IMR-90 (cell line): ENCODE results near the gene NFATC3. TPM values are rescaled to one million over a fixed set of nuclear protein-coding genes. Genes with fewer than 3 reads are reported as not detected.

Experiments used
- ATAC-seq: fragments of 200-7000 bp; cut with Tn5 transposase; 2 replicates; pipeline ENCODE4 v1.9.1; 2020; ENCODE audit warnings: low read depth, mild to moderate bottlenecking, moderate library complexity
- BruUV-seq: library from RNA; stranded (reverse); fragments of 400-500 nt; replicated peaks from 2 replicates; lab custom pipeline; 2021; lab: Mats Ljungman, UMichigan
- CTCF ChIA-PET: fragments of 300-600 bp; formaldehyde crosslinking; extraction: SDS; loops from one replicate; lab custom pipeline; 2021; ENCODE audit warnings: antibody characterized with exemption; lab: Yijun Ruan, JAX
- POLR2A ChIA-PET: fragments of 300-600 bp; sonication (Branson Sonifier 250); formaldehyde crosslinking; loops from one replicate; lab custom pipeline; 2022; ENCODE audit warnings: antibody characterized with exemption; ENCODE audit not compliant: unreplicated experiment; lab: Charles Lee
- DNase-seq: peaks from one replicate; pipeline ENCODE4 v3.0.0; 2013
- H2AFZ ChIP-seq: replicated peaks from 2 replicates; pipeline ENCODE3; 2013; ENCODE audit warnings: low read length, mild to moderate bottlenecking; ENCODE audit not compliant: poor library complexity
- H2AK5ac ChIP-seq: 2 replicates; pipeline ENCODE4 v1.6.1; 2013; ENCODE audit warnings: low read depth, low read length, inconsistent platforms
- H2AK9ac ChIP-seq: replicated peaks from 2 replicates; pipeline ENCODE3; 2013; ENCODE audit warnings: mild to moderate bottlenecking, low read depth, low read length, moderate library complexity; ENCODE audit not compliant: poor library complexity
- H2BK120ac ChIP-seq: 2 replicates; pipeline ENCODE4 v1.6.1; 2013; ENCODE audit warnings: low read depth, low read length, inconsistent platforms
- H2BK15ac ChIP-seq: 3 replicates; pipeline ENCODE4 v1.6.1; 2013; ENCODE audit warnings: low read depth, low read length, inconsistent platforms
- H2BK20ac ChIP-seq: 2 replicates; pipeline ENCODE4 v1.6.1; 2013; ENCODE audit warnings: low read depth, mild to moderate bottlenecking, inconsistent platforms, low read length, moderate library complexity
- H2BK5ac ChIP-seq: 2 replicates; pipeline ENCODE4 v1.6.1; 2013; ENCODE audit warnings: mild to moderate bottlenecking, low read depth, low read length, inconsistent platforms; ENCODE audit not compliant: poor library complexity, severe bottlenecking
- H3K14ac ChIP-seq: replicated peaks from 2 replicates; pipeline ENCODE4 v1.6.1; 2013; ENCODE audit warnings: low read depth, low read length, inconsistent platforms
- H3K18ac ChIP-seq: 2 replicates; pipeline ENCODE4 v1.6.1; 2013; ENCODE audit warnings: low read depth, low read length, control low read depth
- H3K23ac ChIP-seq: 2 replicates; pipeline ENCODE4 v1.6.1; 2013; ENCODE audit warnings: low read depth, low read length, inconsistent platforms
- H3K27ac ChIP-seq: 2 replicates; pipeline ENCODE4 v1.5.1; 2013; ENCODE audit warnings: mild to moderate bottlenecking, control low read depth, low read length; ENCODE audit not compliant: insufficient read depth
- H3K27me3 ChIP-seq: 2 replicates; pipeline ENCODE4 v1.6.1; 2013; ENCODE audit warnings: low read length; ENCODE audit not compliant: control insufficient read depth, insufficient read depth
- H3K36me3 ChIP-seq: 2 replicates; pipeline ENCODE4 v1.6.1; 2013; ENCODE audit warnings: low read length, mixed read lengths; ENCODE audit not compliant: control insufficient read depth, insufficient read depth
- H3K4ac ChIP-seq: 2 replicates; pipeline ENCODE4 v1.6.1; 2013; ENCODE audit warnings: low read depth, low read length, inconsistent platforms
- H3K4me1 ChIP-seq: 2 replicates; pipeline ENCODE4 v1.6.1; 2013; ENCODE audit warnings: low read length, mixed read lengths; ENCODE audit not compliant: control insufficient read depth, insufficient read depth
- H3K4me2 ChIP-seq: 2 replicates; pipeline ENCODE4 v1.6.1; 2013; ENCODE audit warnings: low read depth, mild to moderate bottlenecking, control low read depth, low read length, moderate library complexity
- H3K4me3 ChIP-seq: 2 replicates; pipeline ENCODE4 v1.5.1; 2013; ENCODE audit warnings: low read depth, mild to moderate bottlenecking, control low read depth, low read length, moderate library complexity; ENCODE audit not compliant: insufficient read depth
- H3K56ac ChIP-seq: 2 replicates; pipeline ENCODE4 v1.6.1; 2013; ENCODE audit warnings: low read length, inconsistent platforms; ENCODE audit not compliant: insufficient read depth; ENCODE audit errors: extremely low read depth
- H3K79me1 ChIP-seq, 2 experiments: 2 replicates each; pipeline ENCODE4 v1.6.1; 2013; ENCODE audit warnings: low read length in 2 of 2, inconsistent platforms in 1 of 2, low read depth in 1 of 2
- H3K9ac ChIP-seq: 2 replicates; pipeline ENCODE4 v1.6.1; 2013; ENCODE audit warnings: low read depth, low read length, control low read depth
- H3K9me1 ChIP-seq: 2 replicates; pipeline ENCODE4 v1.6.1; 2013; ENCODE audit warnings: low read length, inconsistent platforms; ENCODE audit not compliant: insufficient read depth
- H3K9me3 ChIP-seq: 2 replicates; pipeline ENCODE4 v1.6.1; 2013; ENCODE audit warnings: low read length; ENCODE audit not compliant: control insufficient read depth, insufficient read depth
- H4K20me1 ChIP-seq: 2 replicates; pipeline ENCODE4 v1.6.1; 2013; ENCODE audit warnings: low read length, inconsistent platforms; ENCODE audit not compliant: insufficient read depth
- H4K5ac ChIP-seq: 2 replicates; pipeline ENCODE4 v1.6.1; 2013; ENCODE audit warnings: mild to moderate bottlenecking, low read depth, low read length, control low read depth
- H4K8ac ChIP-seq, 2 experiments: 2 replicates each; pipeline ENCODE4 v1.6.1; 2013; ENCODE audit warnings: low read depth in 2 of 2, low read length in 2 of 2, control low read depth in 1 of 2, inconsistent platforms in 1 of 2
- H4K91ac ChIP-seq: 2 replicates; pipeline ENCODE4 v1.6.1; 2013; ENCODE audit warnings: low read depth, low read length, inconsistent platforms; ENCODE audit not compliant: insufficient read depth
- BHLHE40 ChIP-seq: fragments of 150-350 bp; IDR thresholded peaks from 2 replicates; pipeline ENCODE4 v1.6.1; 2016; ENCODE audit warnings: mild to moderate bottlenecking, low read depth, low read length
- CEBPB ChIP-seq: IDR thresholded peaks from 2 replicates; pipeline ENCODE4 v1.6.1; 2012; ENCODE audit warnings: low read depth, low read length, improper control_type of control experiment
- ELK1 ChIP-seq: fragments of 150-350 bp; IDR thresholded peaks from 2 replicates; pipeline ENCODE4 v1.6.1; 2016; ENCODE audit warnings: low read depth, mild to moderate bottlenecking, low read length, moderate library complexity, borderline replicate concordance
- FOS ChIP-seq: fragments of 150-350 bp; IDR thresholded peaks from 2 replicates; pipeline ENCODE4 v1.6.1; 2016; ENCODE audit warnings: low read depth, low read length
- MAFK ChIP-seq: IDR thresholded peaks from 2 replicates; pipeline ENCODE4 v1.6.1; 2012; ENCODE audit warnings: low read depth, low read length, improper control_type of control experiment
- MAZ ChIP-seq: IDR thresholded peaks from 2 replicates; pipeline ENCODE4 v1.6.1; 2012; ENCODE audit warnings: low read depth, mild to moderate bottlenecking, low read length, improper control_type of control experiment, moderate library complexity, borderline replicate concordance
- NFE2L2 ChIP-seq: fragments of 150-350 bp; IDR thresholded peaks from 2 replicates; pipeline ENCODE4 v1.6.1; 2016; ENCODE audit warnings: low read depth, mild to moderate bottlenecking, low read length
- RAD21 ChIP-seq: IDR thresholded peaks from 2 replicates; pipeline ENCODE4 v1.6.1; 2012; ENCODE audit warnings: low read length, improper control_type of control experiment
- RCOR1 ChIP-seq: IDR thresholded peaks from 2 replicates; pipeline ENCODE4 v1.6.1; 2012; ENCODE audit warnings: mild to moderate bottlenecking, low read length, improper control_type of control experiment; ENCODE audit not compliant: insufficient replicate concordance
- SMC3 ChIP-seq: fragments of 150-350 bp; IDR thresholded peaks from 2 replicates; pipeline ENCODE4 v1.6.1; 2016; ENCODE audit warnings: low read depth, mild to moderate bottlenecking, antibody characterized with exemption, low read length, moderate library complexity
- USF2 ChIP-seq: fragments of 150-350 bp; IDR thresholded peaks from 2 replicates; pipeline ENCODE4 v1.6.1; 2017; ENCODE audit warnings: mild to moderate bottlenecking, antibody characterized with exemption, low read length, low read depth
- WGBS, 2 experiments: methylation state at CpG; one replicate each; pipeline versions ENCODE4 v1.1.5 to v1.1.7; 2013; ENCODE audit warnings: missing lambda C conversion rate in 2 of 2; ENCODE audit not compliant: insufficient read length in 1 of 2; ENCODE audit errors: extremely low coverage in 2 of 2; 5-methylcytosine and 5-hydroxymethylcytosine counted together
- dilution Hi-C: fragments of 300-500 bp; cut with HindIII; formaldehyde crosslinking; loops from one replicate; pipeline ENCODE4 v1.14.3; 2018; ENCODE audit warnings: low sequenced_read_pairs; ENCODE audit not compliant: unreplicated experiment
- in situ Hi-C: fragments of 300-500 bp; cut with MboI; formaldehyde crosslinking; loops from 3 replicates; pipeline ENCODE4 v1.14.3; 2019; ENCODE audit warnings: low sequenced_read_pairs, inconsistent platforms, mixed read lengths
- intact Hi-C: fragments of 100-400 bp; cut with micrococcal nuclease; formaldehyde crosslinking; loops from 2 replicates; pipeline ENCODE4 v1.10.0; 2022
- polyA plus RNA-seq, 3 experiments: library from polyadenylated mRNA; depleted of rRNA; stranded (reverse); fragments of >200 nt; gene quantifications; 2 replicates each; pipeline ENCODE4 v1.2.3, GENCODE V29; 2012; ENCODE audit warnings: low replicate concordance in 1 of 3
- total RNA-seq: library from RNA; depleted of rRNA; stranded (reverse); fragments of >200 nt; gene quantifications from 2 replicates; pipeline ENCODE4 v1.2.3, GENCODE V29; 2012

Gene NFATC3
- total and polyA plus RNA-seq, 2 of the 4 experiments (the other 2 are of a cell fraction), result 6.3 to 21.5 TPM

GRCh38 chr16:68264128-68265077 lies 179.2 kb downstream of the NFATC3 start, which contains the start of gene SLC7A6:
Gene SLC7A6, plus strand, starts transcription at chr16:68264526. Its CDS starts 10,201 bp downstream, at chr16:68274727.
- peak within 1 kb of the TSS; percentile 84 to 92 for H4K8ac ChIP-seq
- peak within 1 kb of the TSS; percentile 96 for H2AFZ ChIP-seq
- peaks cover 7% of the 10 kb centered on the region; the same call in 1 of the 2 replicates for H3K9me1 ChIP-seq
- no TSS peak for BruUV-seq
- H2BK20ac ChIP-seq, result peak within 1 kb of the TSS; percentile 28; the same call in 1 of the 2 replicates
- H3K4me2 ChIP-seq, result peak within 1 kb of the TSS; percentile 89
- H3K27ac ChIP-seq, result peak within 1 kb of the TSS; percentile 98
- H3K56ac ChIP-seq, result peak within 1 kb of the TSS; percentile 84
- H3K79me1 ChIP-seq, result peaks cover 3 to 47% of the 10 kb centered on the region in 2 experiments
- H2AK5ac ChIP-seq, result peak within 1 kb of the TSS; percentile 92
- intact Hi-C loops, result loop anchor here (5.0 kb wide), 3 partner anchors 33 to 248 kb away; partner anchors contain the start of genes PRMT7 and SLC7A6OS
- peak within 1 kb of the TSS; percentile 53 for H3K18ac ChIP-seq
- H3K4me1 ChIP-seq, result peaks cover 10% of the 10 kb centered on the region
- peak; percentile 81 for ATAC-seq
- CTCF ChIA-PET, result interaction anchor here (0.6 to 2.2 kb wide), 15 partner anchors 8 to 1413 kb away, joined by 3 to 10 read pairs (median 4); partner anchors contain the start of genes PRMT7 and SLC7A6OS
- peak within 1 kb of the TSS; percentile 95 for H3K4ac ChIP-seq
- peak; percentile 69 for DNase-seq
- peak within 1 kb of the TSS; percentile 87 for H2BK120ac ChIP-seq
- peak within 1 kb of the TSS; percentile 91 for H2AK9ac ChIP-seq
- H4K20me1 ChIP-seq, result peaks cover 25% of the 10 kb centered on the region
- peak within 1 kb of the TSS; percentile 84 for H3K4me3 ChIP-seq
- peak within 1 kb of the TSS; percentile 98 for H3K23ac ChIP-seq
- peaks cover 5% of the 10 kb centered on the region for H3K36me3 ChIP-seq
- H4K91ac ChIP-seq, result peak within 1 kb of the TSS; percentile 88
- peak within 1 kb of the TSS; percentile 82 for H4K5ac ChIP-seq
- 1% methylated on average over 79 of the region's 123 CpGs; no CpG with 5 or more reads in 1 of the 2 experiments for WGBS, 2 experiments
- H2BK15ac ChIP-seq, result peak within 1 kb of the TSS; percentile 33; the same call in 1 of the 3 replicates
- in situ Hi-C loops, result loop anchor here (5.0 kb wide), 1 partner anchor 63 kb away; no protein-coding TSS in a partner anchor
- dilution Hi-C loops, result no loop called here
- no peaks in the 10 kb centered on the region for H3K9me3 ChIP-seq
- H2BK5ac ChIP-seq, result peak within 1 kb of the TSS; percentile 97
- peak within 1 kb of the TSS; percentile 93 for H3K14ac ChIP-seq
- H3K27me3 ChIP-seq, result no peaks in the 10 kb centered on the region
- H3K9ac ChIP-seq, result peak within 1 kb of the TSS; percentile 95
- POLR2A ChIA-PET, result interaction anchor here (0.6 to 1.6 kb wide), 5 partner anchors 13 to 68 kb away, joined by 3 to 4 read pairs (median 3); no protein-coding TSS in a partner anchor
- TF ChIP-seq NFE2L2 (no peak), CEBPB (no peak), SMC3 (peak; percentile 35; the same call in 1 of the 2 replicates), USF2 (no peak), RCOR1 (no peak), ELK1 (no peak), MAZ (peak; percentile 69; the same call in 1 of the 2 replicates), RAD21 (peak; percentile 33), BHLHE40 (no peak), FOS (no peak), MAFK (no peak)
